Esophagus muscularis mucosa (tissue), 4 donors: ENCODE results near the gene ADAMTS14.

Source experiments
- EP300 ChIP-seq: sonication (generic); formaldehyde crosslinking; IDR thresholded peaks from one replicate; pipeline ENCODE4 v1.6.1; 2017; ENCODE audit warnings: antibody characterized with exemption
- POLR2A ChIP-seq: fragments of 450-650 bp; IDR thresholded peaks from one replicate; pipeline ENCODE4 v1.6.1; 2017; ENCODE audit warnings: antibody characterized with exemption, moderate library complexity, mild to moderate bottlenecking, low read depth
- TF ChIP-seq, protein P1 (sequence below), 3 experiments: fragments of 200-600 bp in 2 of 3; fragments of 450-650 bp in 1 of 3; sonication (generic) in 2 of 3; IDR thresholded peaks; one replicate each; pipeline ENCODE4 v1.5.1; 2017 to 2019; ENCODE audit warnings: antibody characterized with exemption in 3 of 3, mild to moderate bottlenecking in 2 of 3, moderate library complexity in 1 of 3

GRCh38 chr10:70799124-70799523 lies 126.8 kb downstream of the ADAMTS14 start:
- TF ChIP-seq, protein P1, sequence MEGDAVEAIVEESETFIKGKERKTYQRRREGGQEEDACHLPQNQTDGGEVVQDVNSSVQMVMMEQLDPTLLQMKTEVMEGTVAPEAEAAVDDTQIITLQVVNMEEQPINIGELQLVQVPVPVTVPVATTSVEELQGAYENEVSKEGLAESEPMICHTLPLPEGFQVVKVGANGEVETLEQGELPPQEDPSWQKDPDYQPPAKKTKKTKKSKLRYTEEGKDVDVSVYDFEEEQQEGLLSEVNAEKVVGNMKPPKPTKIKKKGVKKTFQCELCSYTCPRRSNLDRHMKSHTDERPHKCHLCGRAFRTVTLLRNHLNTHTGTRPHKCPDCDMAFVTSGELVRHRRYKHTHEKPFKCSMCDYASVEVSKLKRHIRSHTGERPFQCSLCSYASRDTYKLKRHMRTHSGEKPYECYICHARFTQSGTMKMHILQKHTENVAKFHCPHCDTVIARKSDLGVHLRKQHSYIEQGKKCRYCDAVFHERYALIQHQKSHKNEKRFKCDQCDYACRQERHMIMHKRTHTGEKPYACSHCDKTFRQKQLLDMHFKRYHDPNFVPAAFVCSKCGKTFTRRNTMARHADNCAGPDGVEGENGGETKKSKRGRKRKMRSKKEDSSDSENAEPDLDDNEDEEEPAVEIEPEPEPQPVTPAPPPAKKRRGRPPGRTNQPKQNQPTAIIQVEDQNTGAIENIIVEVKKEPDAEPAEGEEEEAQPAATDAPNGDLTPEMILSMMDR (IDR thresholded peaks at IDR 0.05): no peak
- TF ChIP-seq EP300 (no peak), POLR2A (no peak)
